ENCODE measurements around the gene POLL.

POLL gene

GRCh38 chr10:101588879-101589278 lies 822 bp upstream of the POLL start:
- TF ChIP-seq EZH2phosphoT487 (conservative IDR thresholded peaks at IDR 0.05; ENCODE audit: low read length) (no peak), CTCF (IDR thresholded peaks at IDR 0.05; ENCODE audit: insufficient read depth, low read length, poor library complexity, severe bottlenecking) (no peak)
- H3K36me3 ChIP-seq (ENCODE audit: low read length), result no peaks in the 10 kb centered on the region
- no peaks in the 10 kb centered on the region for H3K9me3 ChIP-seq (ENCODE audit: insufficient read depth, low read length)
- H3F3A ChIP-seq (ENCODE audit: insufficient read depth), result no peaks in the 10 kb centered on the region
- H3K4me2 ChIP-seq (ENCODE audit: low read depth, low read length, poor library complexity, severe bottlenecking), result peak overlapping the region; percentile 73
- H3K9ac ChIP-seq (ENCODE audit: low read length), result no peak overlapping the region
- H3K27me3 ChIP-seq (ENCODE audit: low read length), result no peaks in the 10 kb centered on the region
- H3K4me3 ChIP-seq (ENCODE audit: insufficient read depth, low read length, poor library complexity, severe bottlenecking), result no peak overlapping the region
- H4K20me1 ChIP-seq (ENCODE audit: low read depth, low read length), result no peaks in the 10 kb centered on the region
- H3K9me2 ChIP-seq (replicated peaks; ENCODE audit: insufficient read depth, low read length), result no peaks in the 10 kb centered on the region
- no peak overlapping the region for H3K27ac ChIP-seq (ENCODE audit: low read depth, low read length)
- no peak overlapping the region for H2AFZ ChIP-seq (ENCODE audit: low read depth, low read length, severe bottlenecking)
- no peaks in the 10 kb centered on the region for H3K79me2 ChIP-seq (ENCODE audit: insufficient read depth, low read length)

GRCh38 chr10:101585841-101586240 lies 2.2 kb downstream of the POLL start:
- Histone ChIP-seq H3K9me3 (ENCODE audit: insufficient read depth, low read length) (no peaks in the 10 kb centered on the region), H3K27me3 (ENCODE audit: low read length) (no peaks in the 10 kb centered on the region), H3K27ac (ENCODE audit: low read depth, low read length) (no peak overlapping the region), H3K79me2 (ENCODE audit: insufficient read depth, low read length) (no peaks in the 10 kb centered on the region), H2AFZ (ENCODE audit: low read depth, low read length, severe bottlenecking) (no peak overlapping the region), H3K9ac (ENCODE audit: low read length) (no peak overlapping the region), H3K9me2 (replicated peaks; ENCODE audit: insufficient read depth, low read length) (no peaks in the 10 kb centered on the region), H3F3A (ENCODE audit: insufficient read depth) (no peaks in the 10 kb centered on the region), H3K36me3 (ENCODE audit: low read length) (no peaks in the 10 kb centered on the region), H3K4me3 (ENCODE audit: insufficient read depth, low read length, poor library complexity, severe bottlenecking) (no peak overlapping the region), H3K4me2 (ENCODE audit: low read depth, low read length, poor library complexity, severe bottlenecking) (no peak overlapping the region), H4K20me1 (ENCODE audit: low read depth, low read length) (no peaks in the 10 kb centered on the region)
- no peak for TF ChIP-seq CTCF (IDR thresholded peaks at IDR 0.05; ENCODE audit: insufficient read depth, low read length, poor library complexity, severe bottlenecking)

- Histone ChIP-seq H3K4me3 (ENCODE audit: insufficient read depth, low read length, poor library complexity, severe bottlenecking) (no peak overlapping the region), H2AFZ (ENCODE audit: low read depth, low read length, severe bottlenecking) (no peak overlapping the region), H3K9me2 (replicated peaks; ENCODE audit: insufficient read depth, low read length) (no peaks in the 10 kb centered on the region), H3K9me3 (ENCODE audit: insufficient read depth, low read length) (no peaks in the 10 kb centered on the region), H3K27me3 (ENCODE audit: low read length) (no peaks in the 10 kb centered on the region), H3F3A (ENCODE audit: insufficient read depth) (no peaks in the 10 kb centered on the region), H3K4me2 (ENCODE audit: low read depth, low read length, poor library complexity, severe bottlenecking) (no peak overlapping the region), H3K36me3 (ENCODE audit: low read length) (no peaks in the 10 kb centered on the region), H4K20me1 (ENCODE audit: low read depth, low read length) (no peaks in the 10 kb centered on the region), H3K9ac (ENCODE audit: low read length) (no peak overlapping the region), H3K79me2 (ENCODE audit: insufficient read depth, low read length) (no peaks in the 10 kb centered on the region), H3K27ac (ENCODE audit: low read depth, low read length) (no peak overlapping the region)
- TF ChIP-seq EZH2phosphoT487 (conservative IDR thresholded peaks at IDR 0.05; ENCODE audit: low read length) (no peak), CTCF (IDR thresholded peaks at IDR 0.05; ENCODE audit: insufficient read depth, low read length, poor library complexity, severe bottlenecking) (no peak)
Measured at GRCh38 chr10:101580486-101581399, 7.3 kb downstream of the POLL start.

All from SU-DHL-6 (cell line).